ENCODE measurements around the gene CRBN. TPM values are rescaled to one million over a fixed set of nuclear protein-coding genes. Genes with fewer than 3 reads are reported as not detected.

The CRBN gene
- total RNA-seq, 1 donor from 2014 or later = 53.8 TPM

- no peak for DNase-seq (ENCODE audit: low read depth, low spot score)
These were observed 6.9 kb downstream of the CRBN start for GRCh38 chr3:3172627-3173026.

DNA sequence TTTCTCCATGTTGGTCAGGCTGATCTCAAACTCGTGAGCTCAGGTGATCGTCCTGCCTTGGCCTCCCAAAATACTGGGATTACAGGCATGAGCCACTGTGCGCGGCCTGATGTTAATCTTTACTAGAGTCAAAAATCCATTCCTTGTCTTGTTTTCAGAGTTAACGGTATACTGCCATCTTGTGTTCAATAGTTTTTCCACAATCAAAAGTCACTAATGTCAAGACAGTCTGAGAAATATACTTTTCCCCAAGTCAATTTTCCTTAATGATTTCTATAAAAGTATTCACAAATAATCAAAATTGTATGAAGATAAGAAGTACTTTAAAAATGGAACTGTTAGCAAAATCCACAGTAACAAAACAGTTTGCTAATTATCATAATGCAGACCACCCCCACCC lies 8.5 kb downstream of the CRBN start:
- no peak for DNase-seq (ENCODE audit: low read depth, low spot score)

- DNase-seq (ENCODE audit: low read depth, low spot score) = no peak
These were observed 13.8 kb downstream of the CRBN start for GRCh38 chr3:3165650-3166049.

- no peak for DNase-seq (ENCODE audit: low read depth, low spot score)
These were observed 14.2 kb downstream of the CRBN start for GRCh38 chr3:3165241-3165640.

DNA sequence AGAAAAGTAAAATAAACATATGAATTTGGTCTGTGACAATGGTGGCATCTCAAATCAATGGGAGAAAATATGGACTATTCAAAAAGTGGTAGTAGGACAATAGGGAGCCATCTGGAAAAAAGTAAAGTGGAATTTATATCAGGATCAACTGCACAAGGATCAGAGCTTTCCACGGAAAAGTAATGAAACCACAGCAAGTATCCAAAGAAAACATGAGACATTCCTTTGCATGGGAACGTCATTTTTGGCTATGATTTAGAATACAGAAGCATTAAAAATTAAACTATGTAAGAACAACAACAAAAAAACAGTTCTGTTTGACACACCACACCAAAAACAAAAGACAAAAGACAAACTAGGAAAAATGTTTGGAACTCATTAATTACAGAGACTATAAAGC lies 18.7 kb downstream of the CRBN start:
- no peak for DNase-seq (ENCODE audit: low read depth, low spot score)

GRCh38 chr3:3157484-3157883 lies 22.0 kb downstream of the CRBN start:
- DNase-seq (ENCODE audit: low read depth, low spot score) = no peak

DNA sequence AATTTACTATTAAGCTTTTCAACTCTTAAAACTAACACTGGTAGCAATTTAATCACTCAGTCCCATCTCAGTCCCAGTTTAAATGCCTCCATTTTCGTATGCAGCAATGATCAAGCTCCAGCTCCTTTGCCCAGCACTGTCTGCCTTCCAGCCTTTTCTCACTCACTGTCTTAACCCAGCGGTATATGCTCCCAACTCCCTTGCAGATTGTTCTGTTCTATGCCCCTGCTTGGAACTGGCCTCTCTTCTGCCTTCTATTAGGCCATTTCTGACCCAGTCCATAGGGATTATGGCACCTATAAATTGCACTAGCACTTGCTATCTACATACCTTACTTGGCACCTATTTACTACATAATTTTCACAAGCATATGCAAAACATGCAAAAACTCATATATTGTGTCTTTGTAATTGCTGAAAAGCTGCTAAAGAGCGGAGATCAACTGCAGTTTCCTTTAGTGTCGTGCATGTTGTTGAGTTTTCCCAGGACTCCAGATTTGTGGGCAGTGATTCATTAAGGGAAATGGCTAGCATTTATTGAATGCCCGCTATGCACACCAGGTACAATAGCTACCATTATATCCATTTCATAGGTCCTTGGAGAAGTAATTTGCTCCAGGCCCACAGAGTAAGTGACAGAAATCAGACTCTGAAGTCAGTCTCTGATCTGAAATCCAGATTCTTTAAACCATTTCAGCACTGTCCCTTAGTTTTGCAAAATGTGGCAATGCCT lies 24.4 kb downstream of the CRBN start:
- no peak for DNase-seq (ENCODE audit: low read depth, low spot score)

- no peak for DNase-seq (ENCODE audit: low read depth, low spot score)
These were observed 28.0 kb downstream of the CRBN start for GRCh38 chr3:3151513-3151912.

- no peak for DNase-seq (ENCODE audit: low read depth, low spot score)
These were observed 29.9 kb downstream of the CRBN start for GRCh38 chr3:3149560-3149959.

GRCh38 chr3:3145831-3146230 lies 33.7 kb downstream of the CRBN start:
- no peak for DNase-seq (ENCODE audit: low read depth, low spot score)

DNA sequence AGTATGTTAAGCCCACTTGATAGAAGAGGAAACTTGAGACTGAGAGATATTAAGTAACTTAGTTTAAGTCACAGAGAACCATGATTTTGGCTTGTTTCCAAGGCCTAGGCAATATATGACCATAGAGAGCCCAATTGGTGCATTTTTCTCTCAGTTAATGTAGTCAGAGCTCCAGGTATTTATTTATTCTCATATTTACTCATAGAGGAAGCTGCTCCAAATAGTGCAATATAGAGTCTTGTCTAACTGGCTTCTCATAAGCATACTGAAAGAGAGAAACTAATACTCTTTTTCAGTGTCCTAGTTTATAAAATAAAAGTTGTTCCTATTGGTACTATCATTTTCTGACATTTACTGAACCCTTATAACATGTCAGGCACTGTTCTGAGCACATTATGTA lies 37.6 kb downstream of the CRBN start:
- no peak for DNase-seq (ENCODE audit: low read depth, low spot score)

- no peak for DNase-seq (ENCODE audit: low read depth, low spot score)
These were observed 42.0 kb downstream of the CRBN start for GRCh38 chr3:3137526-3137925.

DNA sequence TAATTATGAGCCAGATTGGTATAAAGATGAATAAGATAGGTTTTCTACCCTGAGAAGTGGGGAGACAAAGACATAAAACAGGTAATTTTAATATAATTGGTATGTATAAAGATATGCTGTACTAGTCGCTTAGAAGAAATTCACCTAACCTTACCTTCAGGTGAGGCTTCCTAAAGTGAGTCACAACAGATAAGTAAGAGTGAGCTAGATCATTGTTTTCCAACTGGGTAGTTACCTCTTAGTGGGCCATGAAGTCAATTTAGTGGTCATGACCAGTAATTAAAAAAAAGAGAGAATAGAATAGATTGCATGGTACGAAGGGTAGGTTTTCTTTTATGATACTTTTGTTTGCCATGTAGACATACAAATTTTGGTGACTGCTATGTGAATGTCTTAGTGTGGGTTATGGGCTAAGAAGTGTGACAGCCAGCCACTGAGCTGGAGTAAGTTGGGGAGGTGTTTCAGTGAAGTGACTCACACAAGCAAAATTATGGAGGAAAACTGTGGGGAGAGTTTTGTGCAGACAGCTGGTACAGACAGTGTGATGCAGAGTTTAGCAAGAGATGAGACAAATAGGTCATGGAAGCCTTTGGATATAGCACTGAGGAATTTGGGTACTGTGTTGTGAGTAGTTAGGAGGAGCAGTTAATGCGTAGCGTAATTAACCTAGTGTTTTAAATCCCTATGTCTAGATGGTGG lies 44.6 kb downstream of the CRBN start:
- DNase-seq (ENCODE audit: low read depth, low spot score) = no peak

DNA sequence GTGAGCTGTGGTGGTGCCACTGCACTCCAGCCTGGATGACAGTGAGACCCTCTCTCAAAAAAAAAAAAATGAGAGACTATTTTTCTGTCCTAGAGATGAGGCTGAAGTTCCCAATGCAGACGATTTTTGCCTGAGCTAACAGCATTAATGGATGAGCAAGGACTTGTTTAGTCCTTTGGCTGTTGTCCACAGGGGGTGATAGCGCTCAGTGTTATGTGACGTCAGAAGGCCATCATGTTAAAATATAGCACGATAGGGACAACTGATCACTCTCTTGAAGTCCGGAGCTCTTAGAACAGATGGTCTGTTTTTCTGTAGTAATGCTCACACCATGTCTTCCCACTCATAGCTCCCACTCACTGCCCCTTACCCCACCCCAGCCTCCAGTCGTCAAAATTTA lies 46.0 kb downstream of the CRBN start:
- DNase-seq (ENCODE audit: low read depth, low spot score) = no peak

DNA sequence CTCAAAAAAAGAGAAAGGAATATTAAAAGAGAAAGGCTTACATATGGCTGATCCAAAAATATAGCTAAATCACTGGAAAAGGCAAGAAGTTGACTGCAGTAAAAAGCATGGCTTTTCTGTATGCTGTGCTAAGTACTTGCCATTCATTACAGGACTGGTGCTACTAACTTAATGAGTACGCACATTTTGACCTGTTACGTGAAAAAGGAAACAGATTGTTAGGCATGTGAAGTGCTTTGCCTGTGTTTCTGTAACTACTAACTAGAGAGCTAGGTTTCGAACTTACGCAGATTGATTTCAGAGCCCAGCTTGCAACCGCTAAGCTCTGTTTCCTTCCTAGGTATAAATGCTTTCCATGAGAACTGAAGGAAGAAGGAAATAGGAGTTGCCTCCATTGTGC lies 49.9 kb downstream of the CRBN start:
- DNase-seq (ENCODE audit: low read depth, low spot score) = no peak

- no peak for DNase-seq (ENCODE audit: low read depth, low spot score)
These were observed 52.0 kb downstream of the CRBN start for GRCh38 chr3:3127432-3128010.

GRCh38 chr3:3126477-3127431 lies 52.7 kb downstream of the CRBN start, which contains the start of gene TRNT1:
TSS of gene TRNT1 (plus strand) at chr3:3126940. CDS start at chr3:3129041, 2,101 bp downstream.
- peak; percentile 85 for DNase-seq (ENCODE audit: low read depth, low spot score)

DNA sequence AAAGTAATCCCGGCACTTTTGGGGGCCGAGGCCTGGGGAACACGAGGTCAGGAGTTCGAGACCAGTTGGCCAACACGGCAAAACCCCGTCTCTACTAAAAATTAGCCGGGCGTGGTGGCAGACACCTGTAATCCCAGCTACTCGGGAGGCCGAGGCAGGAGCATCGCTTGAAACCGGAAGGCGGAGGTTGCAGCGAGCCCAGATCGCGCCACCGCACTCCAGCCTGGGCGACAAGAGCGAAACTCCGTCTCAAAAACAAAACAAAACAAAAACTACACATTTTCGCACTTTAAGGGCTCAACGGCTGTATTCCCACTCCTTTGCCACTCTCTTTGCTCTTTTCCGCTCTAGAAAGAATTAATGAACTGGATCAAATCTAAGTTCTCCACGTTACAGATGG lies 53.5 kb downstream of the CRBN start:
- DNase-seq (ENCODE audit: low read depth, low spot score) = no peak

DNA sequence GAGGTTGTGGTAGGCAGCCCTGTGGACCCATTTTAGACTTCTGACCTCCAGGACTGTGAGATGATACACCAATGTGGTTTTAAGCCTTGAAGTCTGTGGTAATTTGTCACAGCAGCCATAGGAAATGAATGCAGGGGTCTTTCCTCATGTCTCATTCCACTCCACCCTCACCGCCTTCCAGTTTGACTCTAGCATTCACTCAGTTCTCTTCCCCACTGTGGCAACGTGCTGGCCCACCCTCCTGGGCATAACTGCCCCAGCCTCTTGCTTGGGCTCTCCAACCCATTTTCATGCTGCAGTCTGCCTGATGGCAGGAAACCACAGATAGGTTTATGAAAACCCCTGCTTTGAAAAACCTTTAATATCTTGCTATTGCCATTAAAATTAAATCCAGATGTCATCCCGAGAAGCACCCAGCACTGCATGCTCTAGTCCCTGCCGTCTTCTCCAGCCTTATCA lies 60.1 kb downstream of the CRBN start:
- no peak for DNase-seq (ENCODE audit: low read depth, low spot score)

- DNase-seq (ENCODE audit: low read depth, low spot score) = no peak
These were observed 61.8 kb downstream of the CRBN start for GRCh38 chr3:3117651-3118050.

DNA sequence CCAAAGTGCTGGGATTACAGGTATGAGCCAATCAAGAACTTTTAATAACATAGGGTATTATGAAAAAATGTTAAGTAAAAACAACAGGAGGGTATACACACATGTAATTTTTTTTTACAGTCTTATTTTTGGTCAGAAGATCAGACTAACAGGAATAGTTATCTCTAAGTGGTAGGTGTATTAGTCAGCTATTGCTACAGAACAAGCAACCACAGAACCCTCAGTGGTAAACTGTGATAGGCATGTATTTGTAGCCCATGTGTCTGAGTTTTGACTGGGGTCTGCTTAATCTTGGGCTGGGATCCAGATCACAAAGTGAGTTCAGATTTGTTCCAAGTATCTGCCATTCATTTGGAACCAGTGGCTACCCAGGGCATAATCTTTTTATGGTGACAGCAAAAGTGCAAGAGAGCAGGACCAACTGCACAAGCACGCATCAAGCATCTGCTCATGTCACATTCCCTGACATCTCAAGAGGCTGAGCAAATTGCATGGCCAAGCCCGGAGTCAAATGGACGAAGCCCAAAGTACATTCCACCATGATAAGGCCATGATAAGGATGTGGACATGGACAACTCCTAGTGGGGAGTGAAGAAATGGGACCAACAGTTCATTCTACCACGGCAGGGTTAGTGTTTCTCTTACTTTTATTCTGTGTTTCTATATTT lies 66.3 kb downstream of the CRBN start:
- DNase-seq (ENCODE audit: low read depth, low spot score) = no peak
